Measurements from ENCODE around the gene PIGX.

DNA sequence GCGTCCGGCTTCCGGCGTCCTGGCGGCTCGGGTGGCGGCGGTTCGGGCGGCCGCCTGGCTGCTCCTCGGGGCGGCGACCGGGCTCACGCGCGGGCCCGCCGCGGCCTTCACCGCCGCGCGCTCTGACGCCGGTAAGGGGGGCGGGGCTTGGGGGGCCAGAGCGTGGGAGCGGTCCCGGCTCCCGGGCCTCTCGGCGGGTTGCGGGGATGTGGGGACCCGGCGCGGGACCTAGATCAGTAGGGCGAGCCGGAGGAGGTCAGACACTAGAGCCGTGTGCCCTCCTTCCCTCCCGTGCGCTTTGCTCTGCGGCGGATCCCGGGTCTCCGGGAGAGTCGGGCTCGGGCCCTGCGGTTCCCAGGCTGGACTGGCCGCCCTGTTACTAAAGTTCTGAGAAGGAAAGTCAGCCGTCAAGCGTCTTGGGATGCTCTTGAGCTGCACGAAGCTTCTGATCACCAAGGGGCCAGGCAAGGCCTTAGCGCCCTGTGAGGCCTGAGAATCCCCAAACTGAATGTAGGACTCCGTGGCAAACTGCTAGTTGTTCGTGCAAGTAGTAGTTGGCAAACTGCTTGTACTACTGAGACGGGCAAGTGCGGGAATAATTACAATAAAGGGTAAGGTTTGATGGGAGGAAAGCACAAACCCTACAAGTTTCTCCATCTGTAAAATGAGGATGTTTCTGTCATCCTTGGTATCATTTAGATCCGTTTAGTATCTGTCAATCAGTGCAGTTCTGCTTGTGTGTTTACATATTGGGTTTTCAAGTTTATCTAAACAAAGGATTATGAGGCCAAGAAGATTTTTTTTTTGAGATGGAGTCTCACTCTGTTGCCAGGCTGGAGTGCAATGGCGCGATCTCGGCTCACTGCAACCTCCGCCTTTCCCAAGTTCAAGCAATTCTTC is 587 bp downstream of the PIGX start:
- TF ChIP-seq, protein P1, sequence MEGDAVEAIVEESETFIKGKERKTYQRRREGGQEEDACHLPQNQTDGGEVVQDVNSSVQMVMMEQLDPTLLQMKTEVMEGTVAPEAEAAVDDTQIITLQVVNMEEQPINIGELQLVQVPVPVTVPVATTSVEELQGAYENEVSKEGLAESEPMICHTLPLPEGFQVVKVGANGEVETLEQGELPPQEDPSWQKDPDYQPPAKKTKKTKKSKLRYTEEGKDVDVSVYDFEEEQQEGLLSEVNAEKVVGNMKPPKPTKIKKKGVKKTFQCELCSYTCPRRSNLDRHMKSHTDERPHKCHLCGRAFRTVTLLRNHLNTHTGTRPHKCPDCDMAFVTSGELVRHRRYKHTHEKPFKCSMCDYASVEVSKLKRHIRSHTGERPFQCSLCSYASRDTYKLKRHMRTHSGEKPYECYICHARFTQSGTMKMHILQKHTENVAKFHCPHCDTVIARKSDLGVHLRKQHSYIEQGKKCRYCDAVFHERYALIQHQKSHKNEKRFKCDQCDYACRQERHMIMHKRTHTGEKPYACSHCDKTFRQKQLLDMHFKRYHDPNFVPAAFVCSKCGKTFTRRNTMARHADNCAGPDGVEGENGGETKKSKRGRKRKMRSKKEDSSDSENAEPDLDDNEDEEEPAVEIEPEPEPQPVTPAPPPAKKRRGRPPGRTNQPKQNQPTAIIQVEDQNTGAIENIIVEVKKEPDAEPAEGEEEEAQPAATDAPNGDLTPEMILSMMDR (IDR thresholded peaks at IDR 0.05): peak in 1 of 4 donors; percentile 6
- TF ChIP-seq POLR2A (IDR thresholded peaks at IDR 0.05): peak; percentile 31

All from right lobe of liver (tissue), 4 donors.